NCI-H1417 treated with DMSO at 0.1 percent for 48 hours (cell line): Measurements from ENCODE around the gene POLN.
"Not testable (repeated sequence)": the region's sequence is repeated elsewhere in the genome, so short reads cannot be mapped to it uniquely, and the experiment has no call there.

Experiments used
- DNase-seq: peaks from one replicate; lab custom pipeline; 2025; lab: John Stamatoyannopoulos, UW

The POLN gene

GRCh38 chr4:2163311-2163821 is 78.6 kb downstream of the POLN start:
- DNase-seq, result no peak

- DNase-seq, result not testable (repeated sequence)
Observed at GRCh38 chr4:2161092-2161703, 80.7 kb downstream of the POLN start.

DNA sequence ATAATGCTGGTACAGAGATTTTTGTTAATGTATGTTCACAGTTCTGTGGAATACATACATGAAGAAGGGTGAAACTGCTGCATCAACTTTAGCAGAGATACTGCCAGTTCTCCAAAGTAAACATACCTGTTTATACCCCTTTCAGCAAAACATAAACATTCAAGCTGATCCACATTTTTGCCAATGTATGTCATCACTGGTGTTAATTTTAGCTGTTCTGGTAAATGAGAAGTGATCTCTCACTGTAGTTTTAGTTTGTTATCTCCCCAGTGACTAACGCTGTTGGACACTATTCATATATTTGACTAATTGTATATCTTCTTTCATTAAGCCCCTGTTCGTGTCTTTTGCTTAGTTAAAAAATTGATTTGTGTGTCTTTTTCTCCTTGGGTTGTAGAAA is 82.0 kb downstream of the POLN start:
- DNase-seq, result no peak

GRCh38 chr4:2155246-2155645 is 86.7 kb downstream of the POLN start:
- no peak for DNase-seq

- DNase-seq, result no peak
Observed at GRCh38 chr4:2154215-2154740, 87.6 kb downstream of the POLN start.

DNA sequence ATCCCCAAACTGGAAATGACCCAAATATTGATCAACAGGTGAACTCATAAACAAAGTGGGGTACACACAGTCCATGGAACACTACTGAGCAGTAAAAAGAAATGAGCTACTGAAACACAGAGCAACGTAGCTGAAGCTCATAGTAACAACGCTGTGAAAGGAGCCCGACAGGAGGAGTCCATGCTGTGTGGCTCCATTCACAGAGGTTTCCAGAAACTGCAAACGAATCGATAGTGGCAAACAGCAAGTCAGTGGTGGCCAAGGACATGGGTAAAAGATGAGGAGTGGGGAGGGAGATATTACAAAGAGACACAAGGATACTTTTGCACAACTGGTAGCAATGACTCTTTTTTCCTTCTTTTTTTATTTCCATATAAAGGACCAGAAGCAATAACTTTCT is 90.4 kb downstream of the POLN start:
- no peak for DNase-seq

DNA sequence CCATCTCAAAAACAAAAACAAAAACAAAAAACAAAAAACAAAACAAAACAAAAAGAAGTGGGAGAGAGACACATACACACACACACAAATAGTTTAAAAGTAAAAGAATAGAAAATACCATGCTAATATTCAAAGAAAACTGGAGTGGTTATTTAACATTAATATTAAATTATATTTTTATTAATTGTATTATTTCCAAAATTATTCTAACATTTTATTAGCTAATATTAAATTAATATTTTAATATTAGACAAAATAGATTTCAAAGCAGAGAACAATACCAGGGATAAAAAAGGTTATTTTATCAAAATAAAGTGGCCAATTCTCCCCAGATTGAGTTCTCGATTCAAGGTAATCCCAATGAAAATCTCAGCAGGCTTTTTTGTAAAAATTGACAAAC is 91.8 kb downstream of the POLN start:
- no peak for DNase-seq

GRCh38 chr4:2142630-2143427 is 99.1 kb downstream of the POLN start:
- DNase-seq, result no peak

GRCh38 chr4:2141762-2142451 is 100.0 kb downstream of the POLN start:
- no peak for DNase-seq

DNA sequence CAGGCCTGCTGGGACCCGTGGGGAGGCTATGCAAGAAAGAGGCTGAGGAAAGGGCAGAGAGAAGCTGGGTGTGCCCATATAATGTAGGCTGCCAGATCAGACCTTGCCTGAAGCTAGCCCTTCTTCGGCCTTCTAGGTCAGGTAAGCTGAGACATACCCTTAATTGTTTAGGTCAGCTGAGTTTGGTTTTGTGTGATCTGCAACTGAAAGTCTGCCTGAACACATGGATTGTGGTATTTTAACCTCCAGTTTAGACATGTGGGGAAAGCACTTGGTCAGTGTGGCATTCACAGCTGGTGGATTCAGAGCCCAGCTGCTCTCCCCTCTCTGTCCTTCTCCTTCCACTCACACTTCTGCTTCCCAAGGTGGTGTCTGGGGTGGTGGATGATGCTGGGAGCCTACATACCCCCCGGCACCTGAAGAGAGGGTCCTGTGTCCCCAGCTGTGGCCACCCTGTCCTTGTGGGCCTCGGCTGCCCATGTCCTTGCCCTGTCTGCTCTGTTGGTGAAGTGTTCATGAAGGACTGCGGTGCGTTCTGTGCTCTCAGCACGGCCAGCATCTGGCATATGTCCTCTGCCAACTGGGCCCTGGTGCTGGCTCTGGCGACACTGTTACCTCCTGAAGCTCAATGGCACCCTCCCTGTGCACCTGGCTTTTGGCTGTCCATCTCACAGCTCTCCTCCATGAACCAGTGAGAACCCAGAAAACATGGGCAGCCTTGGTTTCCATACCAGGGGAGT is 100.7 kb downstream of the POLN start:
- no peak for DNase-seq

DNA sequence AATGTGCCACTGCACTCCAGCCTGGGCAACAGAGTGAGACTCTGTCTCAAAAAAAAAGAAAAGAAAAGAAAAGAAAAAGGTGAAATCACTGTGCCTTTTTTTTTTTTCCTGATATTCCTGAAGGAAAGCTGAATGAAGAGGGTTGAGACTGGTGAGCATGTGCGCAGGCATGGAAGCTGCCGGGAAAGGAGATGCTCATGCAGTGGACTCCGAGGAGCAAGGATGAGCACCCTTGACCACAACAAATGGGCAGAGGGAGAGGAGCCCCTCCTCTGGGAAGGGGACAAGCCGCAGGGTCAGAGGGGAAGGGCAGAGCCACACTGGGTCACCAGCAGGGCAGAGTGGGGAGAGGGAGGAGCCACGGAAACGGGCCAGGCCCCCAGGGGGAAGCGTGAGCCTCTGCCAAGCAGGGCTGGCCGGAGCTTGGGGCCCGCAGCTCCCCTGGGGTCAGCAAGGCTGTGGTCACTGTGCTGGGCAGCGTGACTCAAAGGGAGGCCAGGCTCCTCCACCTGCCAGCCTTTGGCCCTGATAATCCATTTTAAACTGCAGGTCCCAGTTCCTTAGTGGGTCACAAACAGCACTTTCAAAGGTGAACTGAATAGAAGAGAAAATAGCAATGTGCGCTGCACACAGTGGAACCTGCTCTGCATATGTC is 102.9 kb downstream of the POLN start:
- DNase-seq, result no peak

DNA sequence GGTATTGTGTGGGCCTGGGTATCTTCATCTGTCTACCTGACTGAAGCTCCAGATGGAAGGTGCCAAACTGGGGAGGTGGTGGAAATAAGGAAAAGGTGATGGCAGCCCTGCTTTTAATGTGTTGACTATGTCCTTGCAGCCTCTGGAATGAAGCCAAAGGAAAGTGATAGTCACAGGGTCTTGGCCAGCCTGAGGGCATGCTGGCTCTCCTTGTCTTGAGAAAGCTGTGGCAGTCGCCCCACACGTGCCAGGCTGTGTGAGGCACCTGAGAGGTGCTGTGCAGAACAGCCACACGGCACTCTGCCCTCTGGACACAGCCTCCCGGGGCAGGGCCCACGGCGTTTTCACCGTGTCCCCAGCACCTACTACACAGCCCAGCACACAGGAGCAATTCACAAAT is 105.2 kb downstream of the POLN start:
- DNase-seq, result no peak

DNA sequence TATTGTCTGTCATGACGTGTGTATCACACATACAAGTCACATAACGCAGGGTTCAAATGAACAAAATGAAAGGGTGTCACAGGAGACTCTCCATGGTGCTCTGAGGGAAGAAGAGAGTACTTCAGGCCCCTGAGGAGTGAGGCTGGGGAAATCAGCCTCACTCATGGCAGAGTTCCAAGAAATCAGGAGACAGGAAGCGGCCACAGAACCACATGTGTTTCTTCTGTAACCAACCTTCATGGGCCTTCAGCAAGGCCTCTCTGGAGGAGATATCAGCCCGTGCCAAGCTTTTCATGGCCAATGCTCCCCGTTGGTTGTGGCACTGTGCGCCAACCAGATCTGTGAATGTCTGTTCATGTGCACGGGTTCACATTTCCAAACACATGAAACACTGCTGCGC is 106.8 kb downstream of the POLN start:
- no peak for DNase-seq

DNA sequence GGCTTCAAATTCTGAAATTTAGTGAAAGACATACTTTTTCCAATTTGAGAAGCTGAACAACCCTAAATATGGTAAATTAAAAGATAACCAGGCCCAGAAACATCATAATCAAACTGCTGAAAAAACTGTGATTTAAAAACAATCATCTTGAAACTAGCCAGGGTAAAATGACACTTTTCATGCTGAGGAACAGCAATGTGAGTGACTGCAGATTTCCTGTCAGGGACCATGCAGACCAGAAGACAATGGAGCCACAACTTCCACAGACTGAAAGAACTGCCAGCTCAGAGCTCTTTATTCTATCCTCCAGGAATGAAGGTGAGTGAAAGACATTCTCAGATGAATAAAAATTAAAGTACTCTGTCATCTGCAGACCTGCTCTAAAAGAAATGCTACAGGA is 109.5 kb downstream of the POLN start:
- no peak for DNase-seq

- no peak for DNase-seq
Observed at GRCh38 chr4:2127609-2128332, 114.2 kb downstream of the POLN start.

GRCh38 chr4:2126309-2127043 is 115.4 kb downstream of the POLN start:
- no peak for DNase-seq

GRCh38 chr4:2125831-2126230 is 116.1 kb downstream of the POLN start:
- no peak for DNase-seq

DNA sequence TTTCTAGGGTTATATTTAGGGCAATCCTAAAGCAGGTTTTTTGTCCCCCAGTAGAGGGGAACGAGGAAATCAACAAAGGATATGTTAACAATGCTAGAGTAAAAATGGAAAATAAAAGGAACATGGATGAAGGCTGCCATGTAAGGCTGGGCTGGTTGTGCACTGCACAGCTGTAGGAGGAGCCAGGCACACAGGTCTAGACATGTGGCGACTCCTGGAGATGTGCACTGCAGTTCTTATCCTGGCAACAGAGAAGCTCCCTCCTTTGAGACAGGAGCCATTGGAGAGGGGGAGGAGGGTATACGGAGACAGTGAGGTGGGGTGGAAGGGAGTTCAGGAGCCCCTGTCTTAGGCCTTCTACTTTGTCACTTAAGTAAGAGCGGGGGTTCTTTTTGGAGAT is 116.9 kb downstream of the POLN start:
- no peak for DNase-seq

DNA sequence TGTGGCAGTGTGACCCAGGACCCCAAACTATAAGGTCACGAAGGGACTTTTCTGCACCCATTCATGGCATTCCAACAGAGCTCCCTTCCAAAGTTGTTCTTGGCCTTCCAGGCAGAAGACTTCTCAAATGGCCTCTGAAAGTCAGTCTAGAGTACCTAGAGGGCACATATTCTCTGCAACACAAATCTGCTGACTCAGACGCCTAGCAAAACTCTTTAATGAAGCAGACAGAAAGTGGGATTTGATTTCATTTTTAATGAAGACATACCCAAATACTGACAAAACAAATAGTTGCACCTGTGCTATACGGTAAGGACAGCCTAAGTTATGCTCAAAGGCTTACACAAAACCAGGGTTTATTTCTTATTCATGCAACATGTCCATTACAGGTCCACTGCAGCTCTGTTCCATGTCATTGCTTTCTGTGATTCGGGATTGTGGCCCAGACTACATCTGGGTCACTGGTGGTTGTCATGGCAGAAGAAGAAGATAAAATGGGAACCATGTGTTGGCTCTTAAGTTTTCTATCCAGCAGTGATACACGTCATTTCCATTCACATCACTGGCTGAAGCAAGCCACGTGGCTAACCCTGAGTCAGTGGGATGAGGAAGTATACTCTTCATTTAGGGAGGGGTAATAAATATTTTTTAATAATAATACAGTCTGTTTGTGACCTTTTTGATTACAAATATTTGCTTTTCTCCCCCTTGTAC is 125.1 kb downstream of the POLN start:
- DNase-seq, result no peak
